Endothelial cell of umbilical vein (primary cell): ENCODE data around the gene RYR3. TPM values are rescaled to one million over a fixed set of nuclear protein-coding genes. Genes with fewer than 3 reads are reported as not detected.

ENCODE experiments used
- BruUV-seq: library from RNA; stranded (reverse); fragments of 400-500 nt; replicated peaks from 2 replicates; lab custom pipeline; 2021; lab: Mats Ljungman, UMichigan
- CTCF ChIA-PET: fragments of 300-600, 350-600 bp; sonication (Branson Sonifier 250); formaldehyde crosslinking; loops from one replicate; lab custom pipeline; 2021; ENCODE audit warnings: antibody characterized with exemption, inconsistent platforms; lab: Charles Lee
- POLR2A ChIA-PET: fragments of 300-600, 350-600 bp; sonication (Branson Sonifier 250); formaldehyde crosslinking; loops from one replicate; lab custom pipeline; 2021; ENCODE audit warnings: antibody characterized with exemption, inconsistent platforms; lab: Charles Lee
- DNase-seq: peaks from one replicate; pipeline ENCODE4 v3.0.0-alpha.2; 2011; ENCODE audit warnings: low read depth, low spot score
- FAIRE-seq: peaks from 2 replicates; lab custom pipeline; 2011; peaks lifted over from hg19 to GRCh38; lab: Jason Lieb, UNC
- H2AFZ ChIP-seq: 2 replicates; pipeline ENCODE4 v1.6.0; 2012; ENCODE audit warnings: low read depth, low read length, control low read depth, inconsistent platforms
- H3K27ac ChIP-seq: 2 replicates; pipeline ENCODE4 v1.5.1; 2011; ENCODE audit warnings: low read depth, mild to moderate bottlenecking, control low read depth, low read length, moderate library complexity; ENCODE audit not compliant: insufficient read depth
- H3K27me3 ChIP-seq, 2 experiments: 2 replicates each; pipeline versions ENCODE4 v1.6.0 to v1.6.1; 2011; ENCODE audit warnings: low read length in 2 of 2, mixed read lengths in 1 of 2; ENCODE audit not compliant: control insufficient read depth in 2 of 2, insufficient read depth in 2 of 2
- H3K36me3 ChIP-seq, 2 experiments: 2 replicates in 1 of 2; 3 replicates in 1 of 2; pipeline ENCODE4 v1.5.1; 2011; ENCODE audit warnings: low read length in 2 of 2, mild to moderate bottlenecking in 1 of 2, moderate library complexity in 1 of 2; ENCODE audit not compliant: control insufficient read depth in 2 of 2, insufficient read depth in 2 of 2; ENCODE audit errors: extremely low read depth in 1 of 2
- H3K4me1 ChIP-seq: 3 replicates; pipeline ENCODE4 v1.5.1; 2011; ENCODE audit warnings: mild to moderate bottlenecking, low read length; ENCODE audit not compliant: control insufficient read depth, insufficient read depth; ENCODE audit errors: extremely low read depth
- H3K4me2 ChIP-seq: 2 replicates; pipeline ENCODE4 v1.6.1; 2011; ENCODE audit warnings: low read length, control low read depth, mixed read lengths; ENCODE audit not compliant: insufficient read depth
- H3K4me3 ChIP-seq, 3 experiments: fragments of 200-600 bp in 1 of 3; sonication (generic), shearing (Covaris generic) in 1 of 3; replicated peaks in 1 of 3; 2 replicates each; pipeline ENCODE4 v1.5.1; 2011 to 2016; ENCODE audit warnings: control low read depth in 3 of 3, low read length in 3 of 3, mild to moderate bottlenecking in 2 of 3, inconsistent platforms in 1 of 3, low read depth in 1 of 3, moderate library complexity in 1 of 3; ENCODE audit not compliant: insufficient read depth in 1 of 3
- H3K79me2 ChIP-seq: 2 replicates; pipeline ENCODE4 v1.6.0; 2012; ENCODE audit warnings: low read length, inconsistent platforms; ENCODE audit not compliant: control insufficient read depth, insufficient read depth
- H3K9ac ChIP-seq: replicated peaks from 2 replicates; pipeline ENCODE3; 2011; ENCODE audit warnings: low read length, control low read depth; ENCODE audit not compliant: insufficient read depth; ENCODE audit errors: extremely low read depth
- H3K9me1 ChIP-seq: replicated peaks from 3 replicates; pipeline ENCODE4 v1.6.0; 2011; ENCODE audit warnings: mild to moderate bottlenecking, low read length; ENCODE audit not compliant: control insufficient read depth, insufficient read depth; ENCODE audit errors: extremely low read depth
- H3K9me3 ChIP-seq: replicated peaks from 2 replicates; pipeline ENCODE4 v1.5.1; 2012; ENCODE audit warnings: low read length, inconsistent platforms; ENCODE audit not compliant: control insufficient read depth, insufficient read depth
- H4K20me1 ChIP-seq: replicated peaks from 2 replicates; pipeline ENCODE3; 2011; ENCODE audit warnings: mild to moderate bottlenecking, low read length; ENCODE audit not compliant: control insufficient read depth, insufficient read depth; ENCODE audit errors: extremely low read depth
- CTCF ChIP-seq, 2 donors: IDR thresholded peaks; 1 replicate in 1 of 2; 2 replicates in 1 of 2; pipeline ENCODE4 v1.5.1; 2011; ENCODE audit warnings: low read length in 2 of 2, mild to moderate bottlenecking in 2 of 2, moderate library complexity in 2 of 2, control low read depth in 1 of 2, inconsistent platforms in 1 of 2, low read depth in 1 of 2; ENCODE audit not compliant: insufficient read depth in 1 of 2; ENCODE audit errors: extremely low read depth in 1 of 2
- EZH2 ChIP-seq: IDR thresholded peaks from 2 replicates; pipeline ENCODE4 v1.6.1; 2012; ENCODE audit warnings: borderline replicate concordance, low read depth, mild to moderate bottlenecking, moderate library complexity, low read length, inconsistent platforms; ENCODE audit not compliant: severe bottlenecking
- FOS ChIP-seq: IDR thresholded peaks from 2 replicates; pipeline ENCODE4 v1.6.1; 2011; ENCODE audit warnings: mild to moderate bottlenecking, low read length, moderate library complexity, borderline replicate concordance; ENCODE audit not compliant: insufficient read depth
- GATA2 ChIP-seq: IDR thresholded peaks from 2 replicates; pipeline ENCODE4 v1.7.0; 2011; ENCODE audit warnings: low read depth, mild to moderate bottlenecking, moderate library complexity, mixed read lengths, low read length; ENCODE audit not compliant: insufficient read length, insufficient read depth
- JUN ChIP-seq: IDR thresholded peaks from 2 replicates; pipeline ENCODE4 v1.6.1; 2011; ENCODE audit warnings: borderline replicate concordance, low read depth; ENCODE audit not compliant: insufficient read length, insufficient read depth
- MAX ChIP-seq: IDR thresholded peaks from 2 replicates; pipeline ENCODE4 v1.6.1; 2011; ENCODE audit not compliant: insufficient read depth, insufficient read length
- MYC ChIP-seq: IDR thresholded peaks from one replicate; pipeline ENCODE4 v1.6.1; 2011; ENCODE audit warnings: mild to moderate bottlenecking, low read depth, low read length
- POLR2A ChIP-seq: IDR thresholded peaks from 2 replicates; pipeline ENCODE4 v1.6.1; 2012; ENCODE audit warnings: low read depth, mild to moderate bottlenecking, control low read depth, low read length
- POLR2AphosphoS5 ChIP-seq: IDR thresholded peaks from 2 replicates; pipeline ENCODE4 v1.6.1; 2012; ENCODE audit warnings: low read depth, mild to moderate bottlenecking, control low read depth, low read length, moderate library complexity; ENCODE audit not compliant: insufficient read depth
- dilution Hi-C: fragments of 300-500 bp; cut with MboI; formaldehyde crosslinking; loops from one replicate; pipeline ENCODE4 v1.15.0; 2019; ENCODE audit warnings: low sequenced_read_pairs; ENCODE audit not compliant: extremely low pct_ligation_motif_present
- intact Hi-C: fragments of 100-400 bp; cut with micrococcal nuclease; formaldehyde crosslinking; loops from one replicate; pipeline ENCODE4 v1.10.0; 2022
- polyA plus RNA-seq, 4 experiments: library from polyadenylated mRNA; depleted of rRNA in 3 of 4; stranded (reverse) in 3 of 4; unstranded in 1 of 4; fragments of >200 nt; gene quantifications; 2 replicates each; pipeline versions ENCODE4 v1.2.1 to v1.2.3, GENCODE V29; 2011 to 2012; ENCODE audit warnings: missing spikeins in 1 of 4
- total RNA-seq: library from RNA; stranded (reverse); gene quantifications from 2 replicates; pipeline ENCODE4 v1.2.3, GENCODE V29; 2021

The RYR3 gene
- total and polyA plus RNA-seq, 2 donors (not counting 3 experiments of a cell fraction or from before 2014, with no cell fraction given): not detected

GRCh38 chr15:33830351-33830750 is 519.6 kb downstream of the RYR3 start:
- H2AFZ ChIP-seq: no peak overlapping the region
- H3K4me2 ChIP-seq: no peak overlapping the region
- H3K9me1 ChIP-seq: no peaks in the 10 kb centered on the region
- H3K27ac ChIP-seq: no peak overlapping the region
- POLR2A ChIA-PET: no interaction called here
- no peak overlapping the region for H3K4me3 ChIP-seq
- no peaks in the 10 kb centered on the region for H3K4me1 ChIP-seq
- FAIRE-seq: no peak
- no peaks in the 10 kb centered on the region for H3K27me3 ChIP-seq
- H3K9me3 ChIP-seq: no peaks in the 10 kb centered on the region
- H4K20me1 ChIP-seq: no peaks in the 10 kb centered on the region
- DNase-seq: no peak
- dilution Hi-C loops (no loop called here), intact Hi-C loops (loop anchor here (10.0 kb wide), 1 partner anchor 64 kb away; no protein-coding TSS in a partner anchor)
- no TSS peak for BruUV-seq
- no peaks in the 10 kb centered on the region for H3K36me3 ChIP-seq
- TF ChIP-seq MYC (no peak), JUN (no peak), FOS (no peak), MAX (no peak), POLR2AphosphoS5 (no peak), CTCF (IDR thresholded peaks at IDR 0.05; ENCODE audit: extremely low read depth in 1 of 2, insufficient read depth in 1 of 2, low read depth in 1 of 2, low read length in 2 of 2) (no peak), EZH2 (no peak), GATA2 (no peak), POLR2A (no peak)
- H3K9ac ChIP-seq: no peak overlapping the region
- CTCF ChIA-PET: no interaction called here
- no peaks in the 10 kb centered on the region for H3K79me2 ChIP-seq
